OCI-LY1 (cell line): ENCODE data around the gene ANTXR1.

Experiments used
- CTCF ChIP-seq: fragments of 200-600 bp; sonication (generic), shearing (Covaris generic); IDR thresholded peaks from 2 replicates; pipeline ENCODE4 v1.5.1; 2017; ENCODE audit warnings: mild to moderate bottlenecking, antibody characterized with exemption, low read length, moderate library complexity, mixed read lengths
- EZH2 ChIP-seq: fragments of 200-600 bp; sonication (generic), shearing (Covaris generic); IDR thresholded peaks from 2 replicates; pipeline ENCODE4 v1.8.0; 2017; ENCODE audit warnings: borderline replicate concordance, mixed run types, mild to moderate bottlenecking, antibody characterized with exemption, low read length, moderate library complexity, mixed read lengths

- TF ChIP-seq CTCF: no peak
- TF ChIP-seq EZH2: no peak
Measured at GRCh38 chr2:69036926-69037325, 23.9 kb downstream of the ANTXR1 start.
